Ammon's horn (tissue), 1 donor: Measurements from ENCODE around the gene PDE1C.

Experiments
- DNase-seq: peaks from one replicate; pipeline ENCODE4 v3.0.0-alpha.2; 2016; ENCODE audit warnings: low spot score

The PDE1C gene

GRCh38 chr7:31939076-31939475, 131.1 kb downstream of the PDE1C start:
- no peak for DNase-seq

- DNase-seq = no peak
Measured at GRCh38 chr7:31938650-31939049, 131.6 kb downstream of the PDE1C start.

- DNase-seq = no peak
Measured at GRCh38 chr7:31937982-31938381, 132.2 kb downstream of the PDE1C start.

- no peak for DNase-seq
Measured at GRCh38 chr7:31935124-31936054, 134.8 kb downstream of the PDE1C start.

- DNase-seq = no peak
Measured at GRCh38 chr7:31934551-31934950, 135.7 kb downstream of the PDE1C start.

GRCh38 chr7:31933481-31933880, 136.7 kb downstream of the PDE1C start:
- DNase-seq = no peak

- DNase-seq = no peak
Measured at GRCh38 chr7:31926991-31927584, 143.1 kb downstream of the PDE1C start.

- no peak for DNase-seq
Measured at GRCh38 chr7:31925753-31926454, 144.3 kb downstream of the PDE1C start.

- DNase-seq = no peak
Measured at GRCh38 chr7:31924251-31924650, 146.0 kb downstream of the PDE1C start.

GRCh38 chr7:31922848-31923247, 147.4 kb downstream of the PDE1C start:
- no peak for DNase-seq

GRCh38 chr7:31921047-31921446, 149.2 kb downstream of the PDE1C start:
- no peak for DNase-seq

GRCh38 chr7:31919678-31920369, 150.4 kb downstream of the PDE1C start:
- no peak for DNase-seq

GRCh38 chr7:31918706-31919393, 151.4 kb downstream of the PDE1C start:
- DNase-seq = no peak

GRCh38 chr7:31917256-31917655, 153.0 kb downstream of the PDE1C start:
- no peak for DNase-seq

GRCh38 chr7:31910191-31910590, 160.0 kb downstream of the PDE1C start:
- DNase-seq = no peak

GRCh38 chr7:31906479-31907171, 163.6 kb downstream of the PDE1C start:
- no peak for DNase-seq

GRCh38 chr7:31903962-31904361, 166.2 kb downstream of the PDE1C start:
- no peak for DNase-seq

- no peak for DNase-seq
Measured at GRCh38 chr7:31899356-31899927, 170.8 kb downstream of the PDE1C start.

GRCh38 chr7:31896925-31897324, 173.3 kb downstream of the PDE1C start:
- no peak for DNase-seq

GRCh38 chr7:31894308-31894707, 175.9 kb downstream of the PDE1C start:
- no peak for DNase-seq

GRCh38 chr7:31893365-31893764, 176.8 kb downstream of the PDE1C start:
- DNase-seq = no peak
